H1 (cell line): ENCODE results near the gene XPO5. TPM values are rescaled to one million over a fixed set of nuclear protein-coding genes. Genes with fewer than 3 reads are reported as not detected.

Experiments used
- ASH2L ChIP-seq: fragments of 200-600, 300-600 bp; sonication (generic); IDR thresholded peaks from one replicate; pipeline ENCODE4 v1.7.1; 2017; ENCODE audit warnings: low read length
- CEBPB ChIP-seq: IDR thresholded peaks from 2 replicates; pipeline ENCODE4 v1.6.1; 2012; ENCODE audit warnings: low read depth, low read length
- EP300 ChIP-seq, 2 experiments: IDR thresholded peaks; 1 replicate in 1 of 2; 2 replicates in 1 of 2; pipeline ENCODE4 v1.6.1; 2011 to 2012; ENCODE audit warnings: low read depth in 2 of 2, low read length in 2 of 2, mild to moderate bottlenecking in 2 of 2, borderline replicate concordance in 1 of 2, inconsistent platforms in 1 of 2, moderate library complexity in 1 of 2
- GABPA ChIP-seq: IDR thresholded peaks from 2 replicates; pipeline ENCODE4 v1.6.1; 2011; ENCODE audit warnings: mild to moderate bottlenecking, low read length, moderate library complexity, borderline replicate concordance; ENCODE audit not compliant: insufficient read depth
- HDAC2 ChIP-seq, 2 experiments: fragments of 300-600 bp in 1 of 2; sonication (generic) in 1 of 2; IDR thresholded peaks; 2 replicates each; pipeline ENCODE4 v1.6.1; 2011 to 2012; ENCODE audit warnings: low read depth in 2 of 2, low read length in 2 of 2, mild to moderate bottlenecking in 2 of 2, moderate library complexity in 2 of 2, borderline replicate concordance in 1 of 2, inconsistent platforms in 1 of 2
- KDM5A ChIP-seq: fragments of 200-600 bp; IDR thresholded peaks from 2 replicates; pipeline ENCODE4 v1.7.1; 2012; ENCODE audit warnings: mild to moderate bottlenecking, low read length, inconsistent platforms, mixed read lengths
- SAP30 ChIP-seq: fragments of 300-600 bp; sonication (generic); IDR thresholded peaks from 2 replicates; pipeline ENCODE4 v1.7.1; 2012; ENCODE audit warnings: low read length, moderate library complexity, mild to moderate bottlenecking, inconsistent platforms; ENCODE audit not compliant: insufficient read depth, insufficient replicate concordance
- SIN3A ChIP-seq, 2 experiments: IDR thresholded peaks in 1 of 2; conservative IDR thresholded peaks in 1 of 2; 2 replicates each; pipeline ENCODE4 v1.6.1; 2011 to 2012; ENCODE audit warnings: low read length in 2 of 2, improper control_type of control experiment in 1 of 2, low read depth in 1 of 2, mild to moderate bottlenecking in 1 of 2
- SIX5 ChIP-seq: IDR thresholded peaks from 2 replicates; pipeline ENCODE4 v1.6.1; 2011; ENCODE audit warnings: mild to moderate bottlenecking, low read depth, low read length
- SP1 ChIP-seq: IDR thresholded peaks from 2 replicates; pipeline ENCODE4 v1.6.1; 2011; ENCODE audit warnings: low read depth, low read length
- SP4 ChIP-seq: IDR thresholded peaks from 2 replicates; pipeline ENCODE4 v1.6.1; 2012; ENCODE audit warnings: low read length, inconsistent platforms
- polyA plus RNA-seq, 7 experiments: library from polyadenylated mRNA; depleted of rRNA in 3 of 7; stranded (reverse) in 5 of 7; unstranded in 2 of 7; fragments of >200 nt in 5 of 7; fragments of 200-250 nt in 2 of 7; gene quantifications; 1 replicate in 5 of 7; 2 replicates in 1 of 7; 4 replicates in 1 of 7; pipeline versions ENCODE4 v1.2.1 to v1.2.3, GENCODE V29; 2011 to 2013; ENCODE audit warnings: missing spikeins in 2 of 7, mixed read lengths in 2 of 7
- total RNA-seq: library from RNA; stranded (reverse); fragmentation: NEBNext Ultra II Directional; extraction: Animal tissue kit (Norgen Biotek cat#: 25700); gene quantifications from 2 replicates; pipeline ENCODE4 v1.2.1, GENCODE V29; 2021
- TF ChIP-seq, protein P1 (sequence below): IDR thresholded peaks from 2 replicates; pipeline ENCODE4 v1.6.1; 2011; ENCODE audit warnings: low read depth, mild to moderate bottlenecking, low read length; ENCODE audit not compliant: insufficient read depth

Gene XPO5
- total and polyA plus RNA-seq, 2 of the 8 experiments (the other 6 are each of a cell fraction or from before 2014, with no cell fraction given): 80.6 to 95.7 TPM

DNA sequence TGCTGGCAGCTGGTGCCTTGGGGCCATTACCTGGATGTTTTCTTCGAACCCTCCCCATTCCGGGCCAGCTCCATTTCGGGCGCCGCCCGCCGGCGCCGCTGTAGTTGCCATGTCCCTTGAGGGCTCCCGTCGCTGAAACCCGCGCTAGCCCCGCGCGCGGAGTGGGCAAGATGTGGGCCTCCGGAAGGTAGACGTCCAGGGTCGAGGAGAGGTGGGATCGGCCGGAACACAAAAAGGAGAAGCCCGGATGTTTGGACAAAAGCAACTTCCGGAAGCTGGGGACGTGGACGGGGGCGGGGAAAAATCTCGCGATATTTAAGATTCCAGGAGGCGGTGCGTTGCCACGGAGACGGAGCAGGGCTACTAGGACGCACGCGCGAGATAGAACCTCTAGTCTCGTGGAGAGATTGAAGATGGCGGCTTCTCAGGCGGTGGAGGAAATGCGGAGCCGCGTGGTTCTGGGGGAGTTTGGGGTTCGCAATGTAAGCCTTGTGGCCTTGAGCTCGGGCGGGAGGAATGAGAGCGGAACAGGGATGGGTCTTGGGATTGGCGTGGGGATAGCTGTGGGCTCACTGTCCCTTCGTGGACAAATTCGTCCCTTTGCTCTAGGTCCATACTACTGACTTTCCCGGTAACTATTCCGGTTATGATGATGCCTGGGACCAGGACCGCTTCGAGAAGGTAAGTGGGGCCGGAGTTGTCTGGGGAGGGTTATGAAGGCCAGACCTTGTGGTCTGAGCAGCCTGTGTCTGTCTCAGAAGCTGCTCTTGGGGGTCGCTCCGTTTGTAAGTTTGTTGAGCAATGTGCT lies 58.9 kb downstream of the XPO5 start, which contains the start of the genes POLR1C and YIPF3 (continued):
- TF ChIP-seq HDAC2 (IDR thresholded peaks at IDR 0.05; ENCODE audit: borderline replicate concordance in 1 of 2, low read depth in 2 of 2, low read length in 2 of 2) (peak; percentile 10 to 95; a peak in 2 of 4 replicates), SP4 (no peak), GABPA (peak; percentile 95), ASH2L (peak; percentile 80), KDM5A (peak; percentile 85), SIX5 (no peak), SP1 (no peak), EP300 (IDR thresholded peaks at IDR 0.05; ENCODE audit: borderline replicate concordance in 1 of 2, low read depth in 2 of 2, low read length in 2 of 2) (0 out of 3 replicates have a peak, but pooled peaks of 1 of the 2 experiments have one; percentile 15), CEBPB (no peak), SIN3A (conservative IDR thresholded peaks at IDR 0.05 in 1 of 2, IDR thresholded peaks at IDR 0.05 in 1 of 2; ENCODE audit: low read depth in 1 of 2, low read length in 2 of 2) (peak; percentile 59 to 96; a peak in 3 of 4 replicates), SAP30 (peak; percentile 96)
- TF ChIP-seq, protein P1, sequence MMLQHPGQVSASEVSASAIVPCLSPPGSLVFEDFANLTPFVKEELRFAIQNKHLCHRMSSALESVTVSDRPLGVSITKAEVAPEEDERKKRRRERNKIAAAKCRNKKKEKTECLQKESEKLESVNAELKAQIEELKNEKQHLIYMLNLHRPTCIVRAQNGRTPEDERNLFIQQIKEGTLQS: no peak
